Amniotic epithelial cell (primary cell): ENCODE results near the gene TMPRSS13.
"Not testable (repeated sequence)": the region's sequence is repeated elsewhere in the genome, so short reads cannot be mapped to it uniquely, and the experiment has no call there.

Source experiments
- DNase-seq: peaks from one replicate; pipeline ENCODE4 v3.0.0-alpha.2; 2010; ENCODE audit warnings: low read depth

TMPRSS13 gene

GRCh38 chr11:117929916-117930570 lies 841 bp upstream of the TMPRSS13 start:
- no peak for DNase-seq

GRCh38 chr11:117928446-117929141 lies 608 bp downstream of the TMPRSS13 start:
- DNase-seq: no peak

- DNase-seq: no peak
Measured at GRCh38 chr11:117927926-117928325, 1.3 kb downstream of the TMPRSS13 start.

GRCh38 chr11:117926166-117926565 lies 3.0 kb downstream of the TMPRSS13 start:
- not testable (repeated sequence) for DNase-seq

- no peak for DNase-seq
Measured at GRCh38 chr11:117925198-117925925, 3.8 kb downstream of the TMPRSS13 start.

- DNase-seq: no peak
Measured at GRCh38 chr11:117924631-117925170, 4.5 kb downstream of the TMPRSS13 start.

GRCh38 chr11:117923773-117924172 lies 5.4 kb downstream of the TMPRSS13 start:
- DNase-seq: no peak

GRCh38 chr11:117923275-117923674 lies 5.9 kb downstream of the TMPRSS13 start:
- no peak for DNase-seq

GRCh38 chr11:117921893-117922292 lies 7.3 kb downstream of the TMPRSS13 start:
- no peak for DNase-seq

GRCh38 chr11:117921456-117921855 lies 7.7 kb downstream of the TMPRSS13 start:
- DNase-seq: no peak

- DNase-seq: no peak
Measured at GRCh38 chr11:117919781-117920221, 9.4 kb downstream of the TMPRSS13 start.

GRCh38 chr11:117919341-117919740 lies 9.9 kb downstream of the TMPRSS13 start:
- no peak for DNase-seq

GRCh38 chr11:117918366-117919255 lies 10.6 kb downstream of the TMPRSS13 start:
- no peak for DNase-seq

- no peak for DNase-seq
Measured at GRCh38 chr11:117917591-117918151, 11.5 kb downstream of the TMPRSS13 start.

GRCh38 chr11:117916956-117917355 lies 12.2 kb downstream of the TMPRSS13 start:
- DNase-seq: no peak

GRCh38 chr11:117915672-117916235 lies 13.4 kb downstream of the TMPRSS13 start:
- no peak for DNase-seq

GRCh38 chr11:117914991-117915618 lies 14.1 kb downstream of the TMPRSS13 start:
- DNase-seq: no peak

- DNase-seq: no peak
Measured at GRCh38 chr11:117914398-117914761, 14.8 kb downstream of the TMPRSS13 start.

- DNase-seq: no peak
Measured at GRCh38 chr11:117913736-117914397, 15.3 kb downstream of the TMPRSS13 start.

- DNase-seq: no peak
Measured at GRCh38 chr11:117912497-117912896, 16.7 kb downstream of the TMPRSS13 start.
